GM21825 (cell line): Measurements from ENCODE around the gene CCNQ.

Experiments used
- ATAC-seq: cut with Tn5 transposase; IDR thresholded peaks from one replicate; pipeline ENCODE4 v1.9.1; 2021; ENCODE audit warnings: mild to moderate bottlenecking, moderate library complexity; ENCODE audit not compliant: unreplicated experiment

CCNQ gene

GRCh38 chrX:153637121-153638040 lies 38.4 kb upstream of the CCNQ start:
- no peak for ATAC-seq

- ATAC-seq: no peak
Measured at GRCh38 chrX:153636716-153637115, 37.8 kb upstream of the CCNQ start.

GRCh38 chrX:153635788-153636668 lies 37.1 kb upstream of the CCNQ start:
- no peak for ATAC-seq

GRCh38 chrX:153635388-153635787 lies 36.4 kb upstream of the CCNQ start:
- no peak for ATAC-seq

- no peak for ATAC-seq
Measured at GRCh38 chrX:153634832-153635231, 35.9 kb upstream of the CCNQ start.

- ATAC-seq: no peak
Measured at GRCh38 chrX:153634236-153634635, 35.3 kb upstream of the CCNQ start.

- ATAC-seq: no peak
Measured at GRCh38 chrX:153633607-153634180, 34.8 kb upstream of the CCNQ start.

GRCh38 chrX:153633048-153633447 lies 34.1 kb upstream of the CCNQ start:
- ATAC-seq: no peak

GRCh38 chrX:153632595-153632946 lies 33.6 kb upstream of the CCNQ start:
- ATAC-seq: no peak

- no peak for ATAC-seq
Measured at GRCh38 chrX:153631907-153632594, 33.1 kb upstream of the CCNQ start.

GRCh38 chrX:153631346-153631745 lies 32.4 kb upstream of the CCNQ start:
- no peak for ATAC-seq

- no peak for ATAC-seq
Measured at GRCh38 chrX:153628665-153629064, 29.7 kb upstream of the CCNQ start.

- ATAC-seq: no peak
Measured at GRCh38 chrX:153628129-153628528, 29.2 kb upstream of the CCNQ start.

GRCh38 chrX:153627675-153628111 lies 28.8 kb upstream of the CCNQ start:
- ATAC-seq: no peak

- ATAC-seq: no peak
Measured at GRCh38 chrX:153626863-153627674, 28.1 kb upstream of the CCNQ start.

GRCh38 chrX:153626025-153626633 lies 27.2 kb upstream of the CCNQ start:
- no peak for ATAC-seq

- ATAC-seq: no peak
Measured at GRCh38 chrX:153625271-153626024, 26.5 kb upstream of the CCNQ start.

- no peak for ATAC-seq
Measured at GRCh38 chrX:153624196-153625091, 25.5 kb upstream of the CCNQ start.
